Stimulated activated CD4-positive, alpha-beta T cell treated with anti-CD3 and anti-CD28 coated beads, Interleukin-2, amount 100 ng/mL, for 24 hours (primary cell): ENCODE results near the gene TSC22D1.

ENCODE experiments used
- DNase-seq, 2 donors: peaks; one replicate each; pipeline ENCODE4 v3.0.0-alpha.2; 2020

The TSC22D1 gene

DNA sequence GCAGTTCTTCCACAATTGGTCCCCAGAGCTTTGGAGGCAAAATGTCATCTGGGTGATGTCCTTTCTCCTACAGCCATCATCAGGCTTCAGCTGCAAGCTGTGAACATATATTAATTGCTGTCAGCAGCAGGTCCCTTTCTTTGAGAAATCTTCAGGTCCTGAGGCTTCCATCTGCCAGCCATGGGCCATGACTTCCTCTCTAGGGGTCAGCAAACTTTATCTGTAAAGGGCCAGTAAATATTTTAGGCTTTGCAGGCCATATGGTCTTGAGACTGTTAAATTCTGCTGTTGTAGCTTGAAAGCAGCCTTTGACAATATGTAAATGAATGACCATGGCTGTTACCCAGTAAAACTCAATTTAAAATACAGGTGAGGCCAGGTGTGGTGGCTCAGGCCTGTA, 175.4 kb downstream of the TSC22D1 start:
- no peak for DNase-seq

DNA sequence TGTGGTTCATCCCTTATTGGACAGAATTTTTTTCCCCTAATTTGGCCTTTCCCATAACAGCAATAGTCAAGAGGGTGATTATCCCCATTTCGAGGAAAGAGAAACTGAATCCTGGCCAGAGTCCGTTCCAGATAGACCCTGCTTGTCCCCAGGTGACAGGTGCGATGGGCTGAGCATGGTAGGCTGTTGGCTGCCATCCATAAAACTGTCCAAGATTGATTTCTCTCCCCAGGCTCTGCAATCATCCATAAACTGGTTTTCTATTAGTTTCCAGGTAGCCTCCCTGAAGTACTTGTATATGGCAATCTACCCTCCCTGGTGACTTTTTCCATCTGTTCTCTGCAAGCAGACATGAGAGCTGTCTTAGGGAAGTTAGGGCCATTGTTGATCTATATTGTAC, 177.1 kb downstream of the TSC22D1 start:
- no peak for DNase-seq

GRCh38 chr13:44398606-44399005, 177.5 kb downstream of the TSC22D1 start:
- no peak for DNase-seq

- no peak for DNase-seq
Observed at GRCh38 chr13:44397766-44398223, 178.3 kb downstream of the TSC22D1 start.

GRCh38 chr13:44396701-44397580, 179.2 kb downstream of the TSC22D1 start:
- DNase-seq: no peak

DNA sequence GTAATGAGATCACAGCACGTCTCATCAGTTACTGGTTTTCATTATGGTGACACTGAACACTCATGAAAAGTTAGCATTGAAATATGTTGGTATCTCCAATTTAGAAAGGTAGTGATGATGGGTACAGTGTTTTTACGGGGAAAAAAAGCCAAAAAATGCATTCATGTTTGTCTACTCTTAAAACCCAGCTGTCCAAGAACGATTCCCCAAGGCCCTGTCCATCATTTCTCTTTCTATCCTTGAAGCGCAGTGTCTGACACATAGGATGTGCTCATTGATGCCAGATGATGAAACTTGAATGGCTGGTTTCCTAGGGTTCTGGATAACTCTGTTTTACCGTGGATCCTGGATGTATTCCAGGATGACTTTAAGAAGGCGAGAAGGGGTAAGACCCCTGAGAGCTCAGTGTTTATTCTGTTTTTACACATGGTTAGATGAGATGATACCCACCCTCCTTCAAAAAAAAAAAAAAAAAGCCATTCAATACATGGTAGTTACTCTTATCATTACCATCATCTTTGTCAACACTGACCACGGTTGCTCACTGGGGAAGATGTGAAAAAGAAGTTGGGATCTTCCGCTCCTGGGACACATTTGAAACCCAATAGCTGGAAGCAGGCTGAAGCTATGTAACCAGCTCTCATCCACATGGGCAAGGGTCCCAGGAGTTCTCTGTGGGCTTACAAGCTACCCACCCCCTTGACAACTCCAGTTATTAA, 180.0 kb downstream of the TSC22D1 start:
- no peak for DNase-seq

GRCh38 chr13:44394658-44395057, 181.5 kb downstream of the TSC22D1 start:
- no peak for DNase-seq

GRCh38 chr13:44393391-44393790, 182.7 kb downstream of the TSC22D1 start:
- no peak for DNase-seq

DNA sequence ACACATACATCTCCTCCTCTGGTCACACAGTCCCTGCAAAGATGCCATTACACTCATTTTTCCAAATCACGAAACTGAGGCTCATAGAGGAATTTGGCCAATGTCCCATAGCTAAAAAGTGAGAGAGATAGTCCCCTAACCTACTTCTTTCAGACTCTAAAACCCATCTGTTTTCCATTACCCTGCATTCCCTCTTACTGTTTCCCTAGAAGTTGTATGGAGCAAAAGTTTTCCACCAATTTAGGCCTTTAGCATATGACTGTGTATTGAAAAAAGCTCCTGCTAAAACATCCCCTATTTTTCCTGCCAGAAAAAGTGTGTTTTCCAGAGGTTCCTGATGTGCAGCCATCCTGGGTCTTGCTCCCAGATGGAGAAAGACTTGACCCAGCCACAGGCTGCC, 186.3 kb downstream of the TSC22D1 start:
- DNase-seq: no peak

DNA sequence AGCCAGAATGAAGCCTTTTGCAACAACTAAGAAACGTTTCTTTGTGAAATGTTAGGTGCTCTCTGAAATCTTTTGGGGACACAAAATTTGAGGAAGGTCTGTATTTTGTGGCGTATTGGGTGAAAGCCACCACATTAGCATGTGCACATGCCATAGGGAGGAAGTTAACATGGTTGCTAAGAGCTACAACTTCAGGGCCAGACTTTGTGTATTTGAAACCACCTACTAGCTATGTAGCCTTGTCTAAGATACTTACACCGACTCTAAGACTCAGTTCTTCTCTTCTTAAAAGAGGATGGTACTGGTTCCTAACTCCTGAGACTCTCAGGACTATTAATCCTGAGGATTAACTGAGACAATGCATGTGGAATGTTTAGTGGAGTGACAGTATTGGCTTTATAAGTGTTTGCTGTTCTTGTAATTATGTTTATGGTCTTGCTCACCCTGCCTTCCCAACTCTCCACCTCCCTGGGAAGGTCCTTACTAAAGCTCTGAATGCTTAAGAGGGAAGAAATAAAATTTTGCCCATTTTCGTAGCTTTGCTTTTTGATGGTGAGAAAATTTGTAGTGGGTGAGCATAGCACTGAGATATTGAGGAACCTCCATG, 187.0 kb downstream of the TSC22D1 start:
- no peak for DNase-seq

DNA sequence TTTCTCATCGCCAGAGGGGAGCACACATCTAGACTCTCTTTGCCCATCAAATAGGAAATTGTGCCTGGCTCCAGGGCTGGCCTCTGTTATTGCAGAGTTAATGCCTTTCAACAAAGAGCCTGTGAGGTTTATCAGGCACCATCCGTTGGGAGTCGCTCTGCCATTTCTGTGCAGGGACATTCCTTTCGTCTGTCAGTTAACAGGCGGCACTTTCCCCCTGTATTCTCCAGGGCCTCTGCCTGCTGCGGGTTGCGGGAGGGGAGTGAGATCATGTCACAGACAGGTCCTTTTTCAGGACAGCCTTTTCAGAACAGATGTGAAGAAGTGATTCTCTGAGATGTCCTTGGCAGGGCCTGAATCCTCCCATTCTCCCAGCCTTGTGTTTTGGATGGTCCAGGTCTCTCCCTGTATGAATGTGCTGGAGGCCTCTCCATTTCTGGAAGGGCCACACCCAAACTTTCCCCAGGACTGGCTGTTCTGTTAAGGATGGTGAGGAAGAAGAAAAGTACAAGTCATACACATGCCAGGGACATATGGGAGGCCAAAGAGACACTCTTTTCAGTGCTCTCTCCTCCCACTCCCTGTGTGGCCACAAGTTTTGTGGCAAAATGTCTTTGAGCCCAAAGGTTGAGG, 187.6 kb downstream of the TSC22D1 start:
- DNase-seq: no peak

DNA sequence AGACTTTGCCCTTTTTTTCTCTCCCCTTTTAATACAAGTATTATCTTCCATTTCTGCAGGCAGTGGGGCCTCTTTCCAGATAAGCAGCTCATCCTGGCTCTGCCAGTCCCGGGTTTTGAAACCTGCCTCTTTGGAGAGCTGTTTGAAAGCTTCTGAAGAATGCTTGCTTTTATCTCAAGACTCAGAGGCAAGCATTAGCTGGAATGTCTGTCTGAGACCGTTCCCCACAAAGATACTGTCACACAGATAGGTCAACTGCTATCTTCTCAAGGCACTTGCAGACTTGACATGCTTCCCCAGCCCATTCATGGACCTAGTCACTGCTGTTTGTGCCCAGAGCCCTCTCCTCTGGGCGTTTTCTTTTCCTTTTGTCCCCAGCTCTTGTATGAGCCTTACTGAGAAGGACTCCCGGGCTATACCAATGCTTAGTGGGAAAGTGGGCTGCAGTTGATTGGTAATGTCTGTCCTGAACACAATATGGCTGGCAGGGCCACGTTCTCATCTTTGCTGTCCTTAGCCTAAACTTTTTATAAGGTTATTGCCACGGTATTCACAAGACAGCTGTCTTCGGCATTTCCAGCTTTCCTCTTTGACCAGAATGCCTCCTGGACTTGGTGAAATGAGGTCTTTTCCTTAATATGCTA, 189.1 kb downstream of the TSC22D1 start:
- no peak for DNase-seq

- DNase-seq: no peak
Observed at GRCh38 chr13:44385847-44386246, 190.3 kb downstream of the TSC22D1 start.

DNA sequence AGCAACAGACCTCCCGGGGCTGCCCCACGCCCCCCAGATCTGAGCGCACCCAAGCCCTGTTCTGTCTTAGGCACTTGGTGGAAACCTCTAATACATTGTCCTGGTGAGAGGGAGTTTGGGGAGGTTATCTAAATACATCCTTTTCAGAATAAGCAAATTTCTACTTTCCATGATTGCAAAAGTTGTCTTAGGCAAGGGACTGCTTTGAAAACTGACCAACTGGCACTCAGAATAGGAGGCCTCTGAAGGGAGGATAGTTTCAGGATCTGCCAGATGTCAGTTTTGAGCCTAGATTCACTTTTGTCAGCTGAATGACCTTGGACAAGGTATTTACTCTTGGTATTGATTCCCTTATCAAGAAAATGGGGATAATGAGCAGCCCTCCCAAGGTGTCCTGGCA, 190.7 kb downstream of the TSC22D1 start:
- DNase-seq: no peak

- no peak for DNase-seq
Observed at GRCh38 chr13:44384778-44385177, 191.4 kb downstream of the TSC22D1 start.

DNA sequence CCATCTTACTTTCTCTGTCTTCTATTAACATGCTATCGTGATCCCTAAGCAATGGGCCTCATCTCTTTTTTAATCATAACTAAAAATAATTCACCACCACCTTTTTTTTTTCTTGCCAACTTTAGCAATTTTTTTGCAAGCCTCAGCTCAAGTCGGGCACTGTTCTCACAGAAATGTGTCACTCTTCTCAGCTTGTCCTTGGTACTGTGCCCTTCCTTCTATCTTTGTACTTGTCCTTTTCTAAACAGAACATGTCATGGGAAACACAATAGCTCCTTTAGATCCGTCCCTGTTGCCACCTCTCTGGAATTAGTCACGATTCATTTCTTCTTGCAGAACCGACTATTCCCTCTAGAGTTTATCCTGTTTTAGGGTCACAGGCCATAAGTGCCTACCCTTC, 192.2 kb downstream of the TSC22D1 start:
- DNase-seq: no peak

DNA sequence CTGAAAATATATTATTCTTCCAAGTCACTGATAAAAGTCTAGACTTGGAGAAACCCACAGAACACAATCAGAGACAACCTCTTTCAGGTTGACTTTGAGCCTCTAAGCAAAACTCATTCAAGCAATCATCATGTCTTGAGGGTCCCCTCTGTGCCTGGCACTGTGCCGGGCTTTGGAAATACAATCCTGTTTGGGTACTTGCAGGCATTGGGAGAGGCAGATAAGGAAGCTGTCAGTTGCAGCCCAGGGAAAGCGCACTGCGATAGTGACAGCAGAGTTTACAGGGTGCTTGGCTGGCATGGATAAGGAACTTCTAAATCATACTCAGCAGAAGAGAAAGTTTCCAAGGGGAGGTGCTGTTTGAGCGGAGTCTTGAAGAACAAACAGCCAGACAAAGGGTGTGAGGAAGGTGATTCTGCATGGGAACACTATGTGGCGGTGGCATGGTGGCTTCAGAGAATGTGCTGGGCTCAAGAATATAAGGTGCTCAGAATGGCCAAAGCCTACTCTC, 193.4 kb downstream of the TSC22D1 start:
- DNase-seq: no peak
